ENCODE data around the gene VHLL. TPM values are rescaled to one million over a fixed set of nuclear protein-coding genes. Genes with fewer than 3 reads are reported as not detected.

VHLL gene
- 0.17 TPM in 1 of 2 replicates, not detected in the other for total RNA-seq

DNA sequence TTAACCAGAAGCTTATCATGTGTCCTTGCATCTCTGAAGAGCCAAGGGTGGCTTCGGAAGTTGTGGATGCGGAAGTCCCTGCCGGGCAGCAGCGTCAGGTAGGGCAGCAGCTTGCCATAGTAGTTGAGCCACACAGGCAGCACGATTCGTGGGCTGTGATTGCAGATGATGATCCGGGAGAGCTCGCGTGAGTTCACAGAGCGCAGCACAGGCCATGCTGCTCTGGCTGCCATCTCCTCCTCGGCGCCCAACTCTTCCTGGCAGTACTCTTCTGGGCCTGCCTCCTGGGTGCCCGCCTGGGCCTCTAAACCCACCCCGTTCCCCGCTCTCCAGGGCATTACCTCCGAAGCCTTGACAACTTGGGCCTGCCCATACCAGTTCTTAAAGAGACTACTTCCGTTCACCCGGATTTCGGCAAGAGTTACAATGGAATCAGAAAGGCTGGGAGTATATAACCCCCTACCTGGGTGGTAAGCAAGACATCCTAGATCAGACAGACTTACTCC lies at the start of gene VHLL:
Gene VHLL, minus strand, starts transcription at position 456 of the 506 bp plus-strand sequence. Its CDS starts 118 bp downstream, at position 338.

GRCh38 chr1:156338180-156338976 lies 39.3 kb upstream of the VHLL start, which contains the start of the genes CCT3 and TSACC:
Gene CCT3 (minus strand): TSS chr1:156338292. CDS start chr1:156338184, 108 bp downstream.
Gene TSACC (plus strand): TSS chr1:156338526. CDS start chr1:156339758, 1,232 bp downstream.

DNA sequence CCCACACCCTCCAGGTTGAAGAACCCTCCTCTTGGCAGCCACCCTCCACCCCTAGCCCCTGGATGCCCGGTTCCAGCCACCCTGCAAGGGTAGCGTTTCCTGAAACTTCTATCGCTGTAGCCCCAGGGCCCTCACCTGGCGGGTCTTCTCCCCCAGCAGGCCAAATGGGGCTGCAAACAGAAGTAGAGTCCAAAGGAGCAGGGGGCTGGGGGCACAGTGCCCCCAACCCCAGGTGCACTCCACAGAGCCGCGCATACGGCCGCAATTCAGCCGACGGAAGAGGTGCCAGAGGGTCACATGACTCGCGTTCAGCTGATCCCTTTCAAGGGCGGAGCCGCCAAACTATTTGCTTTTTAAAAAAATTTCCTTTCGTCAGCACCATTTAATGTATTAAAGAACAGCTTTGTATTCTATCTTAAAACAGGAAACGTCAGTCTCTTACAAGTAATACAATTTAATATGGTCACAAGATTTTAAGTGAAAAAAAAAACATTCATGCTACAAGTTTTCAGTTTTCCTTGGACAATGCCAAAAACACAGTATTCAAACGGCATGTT lies 3.6 kb downstream of the VHLL start, which contains the start of gene GLMP:
Gene GLMP, minus strand, starts transcription at position 289 of the 557 bp plus-strand sequence. Its CDS starts 34 bp downstream, at position 255.

GRCh38 chr1:156284112-156284511 lies 15.0 kb downstream of the VHLL start, which contains the start of gene TMEM79:
Gene TMEM79 (plus strand): TSS chr1:156284325. CDS start chr1:156285227, 902 bp downstream.

DNA sequence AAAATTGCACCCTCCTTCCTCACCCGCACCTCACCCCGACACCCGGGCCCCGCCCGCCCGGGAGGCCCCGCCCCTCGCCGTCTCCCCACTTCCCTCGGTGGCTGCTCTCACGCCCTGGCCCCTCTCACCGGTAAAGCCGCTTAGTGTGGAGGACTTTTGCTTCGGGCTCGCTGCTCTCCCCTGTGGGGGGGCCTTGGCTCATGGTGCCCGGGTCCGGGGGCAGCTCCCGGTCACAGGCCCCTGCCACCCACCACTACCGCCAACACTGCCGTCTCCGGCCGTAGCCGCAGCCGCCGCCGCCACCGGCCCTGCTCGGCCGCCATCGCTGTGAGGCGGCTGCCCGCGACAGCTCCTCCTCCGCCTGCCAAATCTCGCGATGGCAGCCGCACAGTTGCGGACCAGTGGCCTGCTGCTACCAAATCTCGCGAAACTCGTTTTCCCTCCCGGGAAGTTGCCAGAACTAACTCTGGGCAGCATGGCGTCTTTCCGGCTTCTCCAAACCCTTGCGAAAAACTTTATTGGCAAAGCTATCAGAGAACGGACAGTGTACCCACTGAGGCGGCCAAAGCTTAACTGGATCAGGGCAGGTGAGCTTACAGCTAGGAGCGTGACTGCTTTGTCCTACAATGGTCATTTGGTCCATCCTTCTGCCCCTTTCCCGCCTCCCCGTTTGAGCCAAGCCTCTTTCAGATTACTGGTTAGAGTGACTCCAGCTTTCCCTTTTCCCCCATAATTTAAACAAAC lies 16.5 kb downstream of the VHLL start, which contains the start of gene SMG5:
Gene SMG5, minus strand, starts transcription at position 347 of the 744 bp plus-strand sequence. Its CDS starts 145 bp downstream, at position 202.

Other genes with a start within 250 kb of the VHLL start
- 6.4 and 6.9 TPM in 2 replicates for gene UBQLN4, start 245.5 kb downstream of the VHLL start, total RNA-seq
- 68.1 and 77.3 TPM in 2 replicates for gene LAMTOR2, start 244.5 kb downstream of the VHLL start, total RNA-seq
- gene RAB25, start 238.1 kb downstream of the VHLL start, total RNA-seq, result 0.09 TPM in 1 of 2 replicates, not detected in the other
- gene MEX3A, start 216.8 kb downstream of the VHLL start, total RNA-seq, result 1.2 and 1.4 TPM in 2 replicates
- 1,299 and 1,396 TPM in 2 replicates for gene LMNA, start 184.6 kb downstream of the VHLL start, total RNA-seq
- gene SEMA4A, start 145.7 kb downstream of the VHLL start, total RNA-seq, result 0.95 and 1.6 TPM in 2 replicates
- 5.5 and 6.0 TPM in 2 replicates for gene SLC25A44, start 105.2 kb downstream of the VHLL start, total RNA-seq
- gene PMF1, start 86.3 kb downstream of the VHLL start, total RNA-seq, result 16.2 and 24.6 TPM in 2 replicates
- gene BGLAP, start 57.1 kb downstream of the VHLL start, total RNA-seq, result 0.16 and 0.26 TPM in 2 replicates
- 0.47 and 0.60 TPM in 2 replicates for gene PAQR6, start 51.3 kb downstream of the VHLL start, total RNA-seq
- gene SMG5, start 16.5 kb downstream of the VHLL start, total RNA-seq, result 26.0 and 29.8 TPM in 2 replicates
- gene TMEM79, start 15.0 kb downstream of the VHLL start, total RNA-seq, result 1.2 and 1.3 TPM in 2 replicates
- 71.4 and 91.9 TPM in 2 replicates for gene GLMP, start 3.6 kb downstream of the VHLL start, total RNA-seq
- gene CCT3, start 39.0 kb upstream of the VHLL start, total RNA-seq, result 335 and 443 TPM in 2 replicates
- gene TSACC, start 39.2 kb upstream of the VHLL start, total RNA-seq, result not detected in 2 replicates
- not detected in 2 replicates for gene RHBG, start 69.9 kb upstream of the VHLL start, total RNA-seq
- 3.6 and 4.5 TPM in 2 replicates for gene MEF2D, start 201.5 kb upstream of the VHLL start, total RNA-seq

All from bronchial smooth muscle cell (primary cell).